ENCODE data around the gene TMEM121B. TPM values are rescaled to one million over a fixed set of nuclear protein-coding genes. Genes with fewer than 3 reads are reported as not detected.

The TMEM121B gene
- total RNA-seq, 1 donor, result not detected

DNA sequence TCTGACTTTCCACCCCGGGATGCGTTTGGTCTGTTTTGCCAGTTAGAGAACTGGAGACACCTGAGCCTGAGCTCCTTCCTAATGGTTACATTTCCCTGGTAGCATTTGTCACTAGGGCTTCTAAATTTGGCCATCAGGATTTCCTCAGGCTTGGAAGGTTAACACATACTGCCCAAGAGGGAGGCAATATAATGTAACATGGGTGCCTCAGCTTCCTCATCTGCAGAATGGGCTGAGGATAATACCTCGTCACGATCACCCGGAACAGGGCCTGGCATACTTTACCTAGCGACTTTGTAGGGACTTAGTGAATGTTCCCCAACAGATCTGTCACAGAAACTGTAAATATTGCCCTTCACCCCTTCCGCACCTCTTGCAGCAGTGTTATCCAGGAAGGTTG lies 25.1 kb downstream of the TMEM121B start:
- peak; percentile 62 for DNase-seq (ENCODE audit: insufficient read length, low spot score, missing footprints)
- no peak overlapping the region for H3K4me2 ChIP-seq (ENCODE audit: insufficient read depth, low read length)
- peaks cover 15% of the 10 kb centered on the region for H3K36me3 ChIP-seq (ENCODE audit: insufficient read depth, low read length)
- H3K9me3 ChIP-seq (ENCODE audit: low read depth, low read length), result no peaks in the 10 kb centered on the region
- H3K4me3 ChIP-seq (ENCODE audit: insufficient read depth, low read length), result no peak overlapping the region
- TF ChIP-seq, protein P1, sequence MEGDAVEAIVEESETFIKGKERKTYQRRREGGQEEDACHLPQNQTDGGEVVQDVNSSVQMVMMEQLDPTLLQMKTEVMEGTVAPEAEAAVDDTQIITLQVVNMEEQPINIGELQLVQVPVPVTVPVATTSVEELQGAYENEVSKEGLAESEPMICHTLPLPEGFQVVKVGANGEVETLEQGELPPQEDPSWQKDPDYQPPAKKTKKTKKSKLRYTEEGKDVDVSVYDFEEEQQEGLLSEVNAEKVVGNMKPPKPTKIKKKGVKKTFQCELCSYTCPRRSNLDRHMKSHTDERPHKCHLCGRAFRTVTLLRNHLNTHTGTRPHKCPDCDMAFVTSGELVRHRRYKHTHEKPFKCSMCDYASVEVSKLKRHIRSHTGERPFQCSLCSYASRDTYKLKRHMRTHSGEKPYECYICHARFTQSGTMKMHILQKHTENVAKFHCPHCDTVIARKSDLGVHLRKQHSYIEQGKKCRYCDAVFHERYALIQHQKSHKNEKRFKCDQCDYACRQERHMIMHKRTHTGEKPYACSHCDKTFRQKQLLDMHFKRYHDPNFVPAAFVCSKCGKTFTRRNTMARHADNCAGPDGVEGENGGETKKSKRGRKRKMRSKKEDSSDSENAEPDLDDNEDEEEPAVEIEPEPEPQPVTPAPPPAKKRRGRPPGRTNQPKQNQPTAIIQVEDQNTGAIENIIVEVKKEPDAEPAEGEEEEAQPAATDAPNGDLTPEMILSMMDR (IDR thresholded peaks at IDR 0.05; ENCODE audit: extremely low read depth, low read depth, low read length), result no peak
- H4K20me1 ChIP-seq (ENCODE audit: insufficient read depth, low read length), result peaks cover 23% of the 10 kb centered on the region
- H3K27me3 ChIP-seq (ENCODE audit: insufficient read depth, low read length), result no peaks in the 10 kb centered on the region
- peaks cover 12% of the 10 kb centered on the region for H3K79me2 ChIP-seq (ENCODE audit: insufficient read depth, low read length)
- no peak overlapping the region for H3K27ac ChIP-seq (ENCODE audit: low read depth, low read length)
- H3K4me1 ChIP-seq (ENCODE audit: insufficient read depth, low read length), result no peaks in the 10 kb centered on the region
- H2AFZ ChIP-seq (ENCODE audit: low read length), result no peak overlapping the region

- DNase-seq (ENCODE audit: insufficient read length, low spot score, missing footprints), result peak; percentile 81
Observed at GRCh38 chr22:17095538-17095937, 25.6 kb downstream of the TMEM121B start.

DNA sequence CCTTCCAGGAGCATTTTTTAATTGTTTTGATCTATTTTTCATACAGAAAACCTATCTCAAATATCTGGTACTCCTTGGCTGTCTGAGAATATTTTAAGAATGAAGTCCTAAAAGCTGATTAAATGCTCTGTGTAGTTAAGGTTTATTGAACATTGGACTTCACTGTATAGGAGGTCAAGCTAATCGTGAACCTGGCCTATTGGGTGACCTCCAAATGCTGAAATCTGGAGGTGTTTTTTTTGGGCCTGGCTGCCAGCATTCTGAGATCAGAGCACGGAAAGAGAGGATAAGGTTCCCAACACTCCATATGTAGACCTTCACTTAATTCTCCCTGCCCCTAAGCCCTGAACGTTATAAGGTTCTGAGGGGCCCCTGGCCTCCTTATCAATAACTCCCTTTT lies 28.1 kb downstream of the TMEM121B start:
- peaks cover 21% of the 10 kb centered on the region for H3K79me2 ChIP-seq (ENCODE audit: insufficient read depth, low read length)
- no peaks in the 10 kb centered on the region for H3K27me3 ChIP-seq (ENCODE audit: insufficient read depth, low read length)
- H3K9me3 ChIP-seq (ENCODE audit: low read depth, low read length), result no peaks in the 10 kb centered on the region
- H3K4me2 ChIP-seq (ENCODE audit: insufficient read depth, low read length), result no peak overlapping the region
- TF ChIP-seq, protein P1 (IDR thresholded peaks at IDR 0.05; ENCODE audit: extremely low read depth, low read depth, low read length), result no peak
- H3K36me3 ChIP-seq (ENCODE audit: insufficient read depth, low read length), result no peaks in the 10 kb centered on the region
- no peak overlapping the region for H2AFZ ChIP-seq (ENCODE audit: low read length)
- H3K4me3 ChIP-seq (ENCODE audit: insufficient read depth, low read length), result no peak overlapping the region
- H3K4me1 ChIP-seq (ENCODE audit: insufficient read depth, low read length), result no peaks in the 10 kb centered on the region
- no peak overlapping the region for H3K27ac ChIP-seq (ENCODE audit: low read depth, low read length)
- H4K20me1 ChIP-seq (ENCODE audit: insufficient read depth, low read length), result peaks cover 35% of the 10 kb centered on the region
- DNase-seq (ENCODE audit: insufficient read length, low spot score, missing footprints), result no peak

More at GRCh38 chr22:17095538-17095937, 25.6 kb downstream of the TMEM121B start:
- H3K9me3 ChIP-seq (ENCODE audit: low read depth, low read length), result no peaks in the 10 kb centered on the region
- H4K20me1 ChIP-seq (ENCODE audit: insufficient read depth, low read length), result peaks cover 28% of the 10 kb centered on the region
- no peak overlapping the region for H3K4me2 ChIP-seq (ENCODE audit: insufficient read depth, low read length)
- H2AFZ ChIP-seq (ENCODE audit: low read length), result no peak overlapping the region
- H3K27ac ChIP-seq (ENCODE audit: low read depth, low read length), result no peak overlapping the region
- H3K36me3 ChIP-seq (ENCODE audit: insufficient read depth, low read length), result peaks cover 13% of the 10 kb centered on the region
- H3K4me3 ChIP-seq (ENCODE audit: insufficient read depth, low read length), result no peak overlapping the region
- no peaks in the 10 kb centered on the region for H3K4me1 ChIP-seq (ENCODE audit: insufficient read depth, low read length)
- TF ChIP-seq, protein P1 (IDR thresholded peaks at IDR 0.05; ENCODE audit: extremely low read depth, low read depth, low read length), result peak; percentile 36
- peaks cover 16% of the 10 kb centered on the region for H3K79me2 ChIP-seq (ENCODE audit: insufficient read depth, low read length)
- no peaks in the 10 kb centered on the region for H3K27me3 ChIP-seq (ENCODE audit: insufficient read depth, low read length)

DNA sequence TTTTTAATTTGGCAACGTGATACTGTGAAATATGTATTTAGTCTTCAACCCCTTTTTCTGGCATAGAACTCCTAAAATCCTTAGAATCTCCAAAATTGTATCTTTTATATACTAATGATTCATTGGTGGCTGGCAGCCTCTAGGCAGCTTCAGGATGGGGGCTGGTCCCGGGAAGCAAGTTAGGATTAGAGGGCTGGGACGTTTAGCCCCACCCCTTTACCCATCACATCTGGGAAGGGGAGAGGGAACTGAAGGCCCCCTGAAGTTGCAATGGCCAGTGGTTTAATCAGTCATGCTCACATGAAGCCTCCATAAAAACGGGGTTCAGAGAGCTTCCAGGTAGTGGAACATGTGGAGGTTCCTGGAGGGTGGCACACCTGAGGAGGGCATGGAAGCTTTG lies 29.3 kb downstream of the TMEM121B start:
- Histone ChIP-seq H4K20me1 (ENCODE audit: insufficient read depth, low read length) (peaks cover 48% of the 10 kb centered on the region), H3K36me3 (ENCODE audit: insufficient read depth, low read length) (no peaks in the 10 kb centered on the region), H3K79me2 (ENCODE audit: insufficient read depth, low read length) (peaks cover 29% of the 10 kb centered on the region), H3K27me3 (ENCODE audit: insufficient read depth, low read length) (no peaks in the 10 kb centered on the region), H3K9me3 (ENCODE audit: low read depth, low read length) (no peaks in the 10 kb centered on the region), H3K27ac (ENCODE audit: low read depth, low read length) (no peak overlapping the region), H3K4me3 (ENCODE audit: insufficient read depth, low read length) (no peak overlapping the region), H3K4me1 (ENCODE audit: insufficient read depth, low read length) (peaks cover 7% of the 10 kb centered on the region), H3K4me2 (ENCODE audit: insufficient read depth, low read length) (no peak overlapping the region), H2AFZ (ENCODE audit: low read length) (no peak overlapping the region)
- peak; percentile 22 for DNase-seq (ENCODE audit: insufficient read length, low spot score, missing footprints)
- TF ChIP-seq, protein P1 (IDR thresholded peaks at IDR 0.05; ENCODE audit: extremely low read depth, low read depth, low read length), result no peak

Data from osteoblast (primary cell).